SK-N-SH treated with all-trans-retinoic acid at 6 μM for 48 hours (cell line): ENCODE measurements around the gene HYAL3.

Experiments
- ARNTL ChIP-seq: fragments of 450-650 bp; formaldehyde crosslinking; IDR thresholded peaks from 2 replicates; pipeline ENCODE4 v1.5.0; 2020; ENCODE audit warnings: low read depth, mild to moderate bottlenecking, moderate library complexity, borderline replicate concordance
- ISL1 ChIP-seq: fragments of 250-450 bp; sonication (Bioruptor Pico); IDR thresholded peaks from 2 replicates; pipeline ENCODE4 v2.1.2; 2022; ENCODE audit warnings: mild to moderate bottlenecking, moderate library complexity
- ZC3H10 ChIP-seq: fragments of 250-450 bp; sonication (Bioruptor Pico); IDR thresholded peaks from 2 replicates; pipeline ENCODE4 v1.5.1; 2021; ENCODE audit warnings: mild to moderate bottlenecking, moderate library complexity
- ZFP3 ChIP-seq: fragments of 250-450 bp; sonication (Bioruptor Pico); IDR thresholded peaks from 2 replicates; pipeline ENCODE4 v1.5.0; 2020; ENCODE audit warnings: mild to moderate bottlenecking, moderate library complexity
- ZFP30 ChIP-seq: fragments of 450-650 bp; formaldehyde crosslinking; IDR thresholded peaks from 2 replicates; pipeline ENCODE4 v1.5.0; 2022; ENCODE audit warnings: mild to moderate bottlenecking, moderate library complexity
- TF ChIP-seq, protein P1 (sequence below): fragments of 250-450 bp; sonication (Bioruptor Pico); IDR thresholded peaks from 2 replicates; pipeline ENCODE4 v1.8.0; 2020; ENCODE audit warnings: mild to moderate bottlenecking, moderate library complexity, borderline replicate concordance
- TF ChIP-seq, protein P2 (sequence below): fragments of 250-450 bp; sonication (Bioruptor Pico); IDR thresholded peaks from 2 replicates; pipeline ENCODE4 v1.5.0; 2020; ENCODE audit warnings: mild to moderate bottlenecking, moderate library complexity
- TF ChIP-seq, protein P3 (sequence below): fragments of 250-450 bp; sonication (Bioruptor Pico); IDR thresholded peaks from 2 replicates; pipeline ENCODE4 v1.5.1; 2021; ENCODE audit warnings: mild to moderate bottlenecking, moderate library complexity

DNA sequence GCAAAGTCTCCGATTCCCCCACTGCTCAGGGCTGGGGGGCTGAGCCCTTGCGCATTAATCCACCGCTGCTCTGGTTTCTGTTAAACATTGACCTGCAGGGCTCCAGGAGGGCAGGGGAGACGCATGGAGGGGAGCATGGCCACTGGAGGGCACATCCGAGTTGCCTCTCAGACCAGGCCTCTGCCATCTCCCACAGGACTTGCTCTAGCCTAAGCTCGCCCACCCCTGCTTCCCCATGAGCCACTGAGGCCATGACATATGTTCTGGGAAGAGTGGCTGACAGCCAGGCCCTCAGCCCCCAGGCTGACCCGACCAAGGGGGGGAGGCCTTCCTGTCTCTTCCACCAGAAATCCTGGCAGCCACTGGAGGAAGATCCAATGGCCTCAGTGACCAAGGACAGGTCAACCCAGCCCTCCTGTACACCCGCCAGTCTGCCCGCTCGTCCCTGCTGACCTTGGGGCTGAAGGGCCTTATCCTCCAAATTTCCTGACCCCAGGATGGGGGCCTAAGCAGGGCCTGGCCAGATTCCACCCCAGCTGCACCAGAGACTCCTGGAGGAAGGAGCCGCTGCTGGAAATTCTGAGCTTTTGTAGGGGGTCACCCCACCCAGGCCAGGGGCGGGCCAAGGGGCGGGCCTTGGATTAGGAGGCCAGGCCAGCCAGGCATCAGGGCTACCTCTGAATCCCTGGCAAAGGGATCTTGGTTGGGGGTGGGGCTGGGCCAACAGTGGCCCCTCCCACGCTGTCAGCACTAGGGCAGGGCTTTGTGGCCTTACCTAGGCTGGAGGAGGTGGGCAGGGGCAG lies 4.0 kb upstream of the HYAL3 start, which contains the start of gene HYAL1:
- TF ChIP-seq ISL1 (CRISPR knock-in tag) (no peak), ZFP3 (no peak), ZFP30 (CRISPR knock-in tag) (no peak), ARNTL (no peak), ZC3H10 (CRISPR knock-in tag) (no peak)
- TF ChIP-seq, protein P1, sequence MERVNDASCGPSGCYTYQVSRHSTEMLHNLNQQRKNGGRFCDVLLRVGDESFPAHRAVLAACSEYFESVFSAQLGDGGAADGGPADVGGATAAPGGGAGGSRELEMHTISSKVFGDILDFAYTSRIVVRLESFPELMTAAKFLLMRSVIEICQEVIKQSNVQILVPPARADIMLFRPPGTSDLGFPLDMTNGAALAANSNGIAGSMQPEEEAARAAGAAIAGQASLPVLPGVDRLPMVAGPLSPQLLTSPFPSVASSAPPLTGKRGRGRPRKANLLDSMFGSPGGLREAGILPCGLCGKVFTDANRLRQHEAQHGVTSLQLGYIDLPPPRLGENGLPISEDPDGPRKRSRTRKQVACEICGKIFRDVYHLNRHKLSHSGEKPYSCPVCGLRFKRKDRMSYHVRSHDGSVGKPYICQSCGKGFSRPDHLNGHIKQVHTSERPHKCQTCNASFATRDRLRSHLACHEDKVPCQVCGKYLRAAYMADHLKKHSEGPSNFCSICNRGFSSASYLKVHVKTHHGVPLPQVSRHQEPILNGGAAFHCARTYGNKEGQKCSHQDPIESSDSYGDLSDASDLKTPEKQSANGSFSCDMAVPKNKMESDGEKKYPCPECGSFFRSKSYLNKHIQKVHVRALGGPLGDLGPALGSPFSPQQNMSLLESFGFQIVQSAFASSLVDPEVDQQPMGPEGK (CRISPR knock-in tag) = no peak
- TF ChIP-seq, protein P2, sequence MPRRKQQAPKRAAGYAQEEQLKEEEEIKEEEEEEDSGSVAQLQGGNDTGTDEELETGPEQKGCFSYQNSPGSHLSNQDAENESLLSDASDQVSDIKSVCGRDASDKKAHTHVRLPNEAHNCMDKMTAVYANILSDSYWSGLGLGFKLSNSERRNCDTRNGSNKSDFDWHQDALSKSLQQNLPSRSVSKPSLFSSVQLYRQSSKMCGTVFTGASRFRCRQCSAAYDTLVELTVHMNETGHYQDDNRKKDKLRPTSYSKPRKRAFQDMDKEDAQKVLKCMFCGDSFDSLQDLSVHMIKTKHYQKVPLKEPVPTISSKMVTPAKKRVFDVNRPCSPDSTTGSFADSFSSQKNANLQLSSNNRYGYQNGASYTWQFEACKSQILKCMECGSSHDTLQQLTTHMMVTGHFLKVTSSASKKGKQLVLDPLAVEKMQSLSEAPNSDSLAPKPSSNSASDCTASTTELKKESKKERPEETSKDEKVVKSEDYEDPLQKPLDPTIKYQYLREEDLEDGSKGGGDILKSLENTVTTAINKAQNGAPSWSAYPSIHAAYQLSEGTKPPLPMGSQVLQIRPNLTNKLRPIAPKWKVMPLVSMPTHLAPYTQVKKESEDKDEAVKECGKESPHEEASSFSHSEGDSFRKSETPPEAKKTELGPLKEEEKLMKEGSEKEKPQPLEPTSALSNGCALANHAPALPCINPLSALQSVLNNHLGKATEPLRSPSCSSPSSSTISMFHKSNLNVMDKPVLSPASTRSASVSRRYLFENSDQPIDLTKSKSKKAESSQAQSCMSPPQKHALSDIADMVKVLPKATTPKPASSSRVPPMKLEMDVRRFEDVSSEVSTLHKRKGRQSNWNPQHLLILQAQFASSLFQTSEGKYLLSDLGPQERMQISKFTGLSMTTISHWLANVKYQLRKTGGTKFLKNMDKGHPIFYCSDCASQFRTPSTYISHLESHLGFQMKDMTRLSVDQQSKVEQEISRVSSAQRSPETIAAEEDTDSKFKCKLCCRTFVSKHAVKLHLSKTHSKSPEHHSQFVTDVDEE = no peak
- TF ChIP-seq, protein P3, sequence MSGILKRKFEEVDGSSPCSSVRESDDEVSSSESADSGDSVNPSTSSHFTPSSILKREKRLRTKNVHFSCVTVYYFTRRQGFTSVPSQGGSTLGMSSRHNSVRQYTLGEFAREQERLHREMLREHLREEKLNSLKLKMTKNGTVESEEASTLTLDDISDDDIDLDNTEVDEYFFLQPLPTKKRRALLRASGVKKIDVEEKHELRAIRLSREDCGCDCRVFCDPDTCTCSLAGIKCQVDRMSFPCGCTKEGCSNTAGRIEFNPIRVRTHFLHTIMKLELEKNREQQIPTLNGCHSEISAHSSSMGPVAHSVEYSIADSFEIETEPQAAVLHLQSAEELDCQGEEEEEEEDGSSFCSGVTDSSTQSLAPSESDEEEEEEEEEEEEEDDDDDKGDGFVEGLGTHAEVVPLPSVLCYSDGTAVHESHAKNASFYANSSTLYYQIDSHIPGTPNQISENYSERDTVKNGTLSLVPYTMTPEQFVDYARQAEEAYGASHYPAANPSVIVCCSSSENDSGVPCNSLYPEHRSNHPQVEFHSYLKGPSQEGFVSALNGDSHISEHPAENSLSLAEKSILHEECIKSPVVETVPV (CRISPR knock-in tag) = no peak
